Left hindlimb (tissue), 1 donor: ENCODE results near the gene ZNF428.
"Not testable (repeated sequence)": the region's sequence is repeated elsewhere in the genome, so short reads cannot be mapped to it uniquely, and the experiment has no call there.

Source experiments
- DNase-seq: peaks from one replicate; pipeline ENCODE4 v3.0.0-alpha.2; 2018

The ZNF428 gene

GRCh38 chr19:43616306-43616705, 3.1 kb downstream of the ZNF428 start:
- DNase-seq, result no peak

GRCh38 chr19:43612374-43612773, 7.1 kb downstream of the ZNF428 start:
- DNase-seq, result no peak

- no peak for DNase-seq
Observed at GRCh38 chr19:43611788-43612187, 7.6 kb downstream of the ZNF428 start, which contains the start of gene SRRM5. Gene SRRM5 (plus strand): TSS chr19:43612088. CDS start chr19:43612122, 34 bp downstream.

- DNase-seq, result no peak
Observed at GRCh38 chr19:43610493-43610892, 8.9 kb downstream of the ZNF428 start.

- DNase-seq, result no peak
Observed at GRCh38 chr19:43609872-43610271, 9.6 kb downstream of the ZNF428 start.

- DNase-seq, result no peak
Observed at GRCh38 chr19:43607238-43608205, 11.9 kb downstream of the ZNF428 start.

- DNase-seq, result no peak
Observed at GRCh38 chr19:43606569-43607229, 12.7 kb downstream of the ZNF428 start.

GRCh38 chr19:43605875-43606568, 13.4 kb downstream of the ZNF428 start:
- no peak for DNase-seq

- not testable (repeated sequence) for DNase-seq
Observed at GRCh38 chr19:43600326-43600725, 19.1 kb downstream of the ZNF428 start.

GRCh38 chr19:43599635-43600295, 19.7 kb downstream of the ZNF428 start:
- DNase-seq, result no peak

- DNase-seq, result no peak
Observed at GRCh38 chr19:43598445-43599240, 20.8 kb downstream of the ZNF428 start.

GRCh38 chr19:43597876-43598275, 21.6 kb downstream of the ZNF428 start:
- no peak for DNase-seq

- DNase-seq, result no peak
Observed at GRCh38 chr19:43596842-43597461, 22.5 kb downstream of the ZNF428 start.

GRCh38 chr19:43595999-43596841, 23.2 kb downstream of the ZNF428 start, which contains the start of the genes IRGQ and ZNF576:
Gene IRGQ (minus strand): TSS chr19:43596134. CDS start chr19:43595338, 796 bp downstream.
Gene ZNF576 (plus strand): TSS chr19:43596595. CDS start chr19:43597109, 514 bp downstream.
- peak; percentile 100 for DNase-seq

GRCh38 chr19:43595605-43595998, 23.8 kb downstream of the ZNF428 start:
- DNase-seq, result no peak

GRCh38 chr19:43594710-43595604, 24.5 kb downstream of the ZNF428 start:
- DNase-seq, result peak; percentile 72

GRCh38 chr19:43594081-43594697, 25.2 kb downstream of the ZNF428 start:
- DNase-seq, result no peak

- DNase-seq, result no peak
Observed at GRCh38 chr19:43592800-43593350, 26.6 kb downstream of the ZNF428 start.
